Urothelium cell line (cell line): ENCODE data around the gene DNAL1.
A peak's percentile ranks its signal among the peaks of the same experiment; 100 is the strongest.

Experiments used
- DNase-seq: peaks from one replicate; pipeline ENCODE4 v3.0.0; 2011; ENCODE audit warnings: low spot score, mixed read lengths
- FAIRE-seq: peaks from 2 replicates; lab custom pipeline; 2011; peaks lifted over from hg19 to GRCh38; lab: Jason Lieb, UNC

DNAL1 gene

GRCh38 chr14:73741876-73742519 is 97.2 kb downstream of the DNAL1 start:
- DNase-seq, result no peak
- peak; percentile 75 for FAIRE-seq

DNA sequence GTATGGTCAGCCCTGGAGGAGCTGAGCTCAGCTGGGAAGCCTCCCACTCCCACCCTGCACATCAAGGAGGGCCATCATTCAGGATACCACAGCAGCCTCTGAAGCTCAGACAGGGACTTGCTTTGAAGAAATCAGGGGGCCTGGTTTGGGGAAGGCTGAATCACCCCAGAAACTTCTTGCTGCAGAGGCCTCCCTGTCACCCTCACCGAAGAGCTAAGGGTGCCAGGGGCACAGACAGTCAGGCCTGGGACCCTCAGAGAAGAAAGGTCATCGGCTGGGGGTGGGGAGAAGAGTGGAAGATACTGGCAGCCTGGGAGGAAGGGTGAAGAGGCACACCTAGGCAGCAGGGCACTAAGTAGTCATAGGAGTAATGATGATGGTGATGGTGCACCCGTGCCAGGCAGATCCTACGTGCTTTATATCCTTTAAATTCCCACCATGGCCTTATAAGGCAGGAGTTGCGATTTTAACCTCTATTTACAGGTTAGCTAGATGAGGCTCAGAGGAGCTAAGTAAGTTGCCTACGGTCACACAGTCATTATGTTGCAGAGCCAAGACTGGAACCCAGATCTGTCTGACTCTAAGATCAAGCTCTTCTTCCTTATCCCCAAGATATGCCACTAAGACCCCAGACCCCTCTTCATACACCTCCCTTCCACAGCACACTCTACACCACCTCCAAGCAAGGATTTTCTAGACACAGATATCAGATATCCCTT is 97.9 kb downstream of the DNAL1 start:
- DNase-seq, result no peak
- peak; percentile 97 for FAIRE-seq

- FAIRE-seq (peak; percentile 55), DNase-seq (no peak)
Measured at GRCh38 chr14:73743431-73743931, 98.7 kb downstream of the DNAL1 start.

DNA sequence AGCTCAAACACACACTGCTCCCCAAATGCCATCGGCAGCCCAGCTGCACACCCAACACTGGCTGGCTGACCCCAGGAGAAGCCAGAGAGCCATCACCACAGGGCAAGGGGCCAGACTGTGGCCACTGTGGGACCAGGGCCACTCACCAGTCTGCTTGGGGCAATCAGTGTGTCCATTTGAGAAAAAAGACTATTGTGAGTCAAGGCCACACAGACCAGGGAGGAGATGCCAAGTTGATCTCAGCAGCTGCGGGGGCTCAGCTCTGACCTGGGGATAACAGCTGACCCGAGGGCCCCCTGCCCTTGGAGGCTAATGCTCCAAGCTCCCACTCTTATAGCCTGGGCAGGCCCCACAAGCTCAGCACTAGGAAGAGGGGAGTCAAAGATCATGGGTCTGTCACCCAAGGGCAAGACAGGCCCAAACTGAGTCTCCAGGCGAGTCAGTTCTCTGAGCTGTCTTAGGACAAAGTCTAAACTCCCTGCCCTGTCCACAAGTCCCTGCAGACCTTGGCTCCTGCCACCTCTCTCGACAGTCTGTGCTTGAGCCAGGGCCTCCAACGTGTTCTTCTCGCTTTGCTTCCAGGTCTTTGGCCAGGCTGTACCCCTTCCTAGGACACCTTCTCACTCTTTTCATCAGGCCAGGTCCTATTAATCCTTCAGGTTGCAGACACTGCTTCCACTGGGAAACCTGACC is 99.5 kb downstream of the DNAL1 start:
- FAIRE-seq (peak; percentile 89), DNase-seq (no peak)

- peak; percentile 55 for DNase-seq
Measured at GRCh38 chr14:73744874-73745529, 100.2 kb downstream of the DNAL1 start.

GRCh38 chr14:73745571-73746519 is 101.1 kb downstream of the DNAL1 start:
- FAIRE-seq (peak; percentile 13), DNase-seq (no peak)

More at GRCh38 chr14:73744874-73745529, 100.2 kb downstream of the DNAL1 start:
- FAIRE-seq, result peak; percentile 23

DNA sequence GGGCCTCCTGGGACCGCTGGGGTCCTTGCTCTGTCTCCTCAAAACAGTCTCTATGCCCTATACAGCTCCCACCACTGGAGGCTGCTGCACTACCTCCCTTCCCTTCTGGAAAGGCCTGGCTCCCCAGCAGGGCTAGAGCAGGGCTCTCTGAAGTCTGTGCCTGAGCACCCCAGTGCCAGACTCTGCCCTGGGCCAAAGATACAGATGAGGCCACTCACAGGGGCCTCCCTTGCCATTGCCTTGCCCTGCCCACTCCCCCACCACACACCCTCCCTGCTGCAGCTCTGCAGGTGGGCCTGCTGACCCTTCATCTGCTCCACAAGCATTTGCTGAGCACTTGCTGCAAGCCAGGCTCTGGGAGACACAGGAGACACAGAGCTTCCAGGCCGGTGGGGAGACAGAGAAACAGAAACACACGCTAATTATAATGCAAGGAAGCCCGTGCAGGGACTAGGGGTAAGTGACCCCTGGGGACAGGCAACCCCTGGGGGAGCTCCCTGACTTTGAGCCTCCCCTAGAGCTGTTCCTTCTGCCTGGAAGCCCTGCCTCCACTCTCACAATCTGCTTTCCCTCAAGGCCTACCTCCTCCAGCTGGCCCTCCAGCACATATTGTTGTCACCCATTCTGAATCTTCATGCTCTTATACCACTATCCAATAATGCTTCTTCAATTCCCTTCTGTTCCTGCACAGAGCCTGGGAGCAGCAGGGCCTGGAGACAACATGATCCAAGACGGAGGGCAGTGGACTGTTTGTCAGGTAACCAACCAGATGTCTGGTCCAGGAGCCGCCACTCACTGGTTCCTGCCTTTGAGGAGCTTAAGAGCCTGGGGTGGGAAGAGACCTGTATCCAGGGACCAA is 102.0 kb downstream of the DNAL1 start:
- FAIRE-seq (peak; percentile 84), DNase-seq (no peak)

GRCh38 chr14:73747379-73748211 is 102.8 kb downstream of the DNAL1 start:
- peak; percentile 53 for FAIRE-seq

GRCh38 chr14:73748858-73749357 is 104.1 kb downstream of the DNAL1 start:
- DNase-seq (no peak), FAIRE-seq (no peak)

More at GRCh38 chr14:73747379-73748211, 102.8 kb downstream of the DNAL1 start:
- no peak for DNase-seq

DNA sequence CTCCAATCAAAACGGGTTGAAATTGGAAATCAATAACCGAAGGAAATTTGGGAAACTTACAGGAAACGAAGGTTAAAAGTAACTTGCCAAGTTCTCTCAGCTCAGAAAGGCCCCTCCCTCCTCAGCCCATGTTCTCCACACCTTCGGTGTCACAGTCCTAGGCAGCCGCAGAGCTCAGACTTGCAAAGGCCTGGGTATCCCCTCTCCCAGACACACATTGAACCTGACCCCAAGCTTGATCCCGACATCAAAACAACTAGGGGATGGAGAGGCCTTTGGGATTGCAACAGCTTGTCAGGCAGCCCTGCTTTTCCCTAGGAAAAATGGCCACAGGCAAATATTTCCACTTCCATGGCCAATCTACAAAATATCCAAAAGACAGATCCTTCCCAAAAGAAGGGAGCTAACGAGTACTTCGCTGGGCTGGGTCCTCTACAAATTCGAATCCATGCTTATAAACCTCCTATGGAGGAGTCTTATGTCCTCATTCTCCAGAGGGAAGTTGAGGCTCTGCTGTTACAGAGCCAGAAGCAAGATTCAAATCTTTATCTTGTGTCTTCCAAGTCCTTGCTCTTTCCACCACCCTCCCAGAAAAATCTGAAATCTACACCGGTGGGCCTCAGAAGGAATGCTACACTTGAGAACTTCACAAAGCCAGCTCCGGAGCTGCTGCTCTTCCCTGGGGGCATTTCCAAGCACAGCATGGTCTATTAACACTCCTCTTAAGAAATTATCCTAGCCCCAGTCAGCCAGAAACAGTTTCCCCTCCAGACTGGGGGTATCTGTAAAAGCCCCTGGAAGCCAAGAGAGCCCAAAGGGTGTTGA is 105.1 kb downstream of the DNAL1 start:
- DNase-seq (no peak), FAIRE-seq (no peak)

DNA sequence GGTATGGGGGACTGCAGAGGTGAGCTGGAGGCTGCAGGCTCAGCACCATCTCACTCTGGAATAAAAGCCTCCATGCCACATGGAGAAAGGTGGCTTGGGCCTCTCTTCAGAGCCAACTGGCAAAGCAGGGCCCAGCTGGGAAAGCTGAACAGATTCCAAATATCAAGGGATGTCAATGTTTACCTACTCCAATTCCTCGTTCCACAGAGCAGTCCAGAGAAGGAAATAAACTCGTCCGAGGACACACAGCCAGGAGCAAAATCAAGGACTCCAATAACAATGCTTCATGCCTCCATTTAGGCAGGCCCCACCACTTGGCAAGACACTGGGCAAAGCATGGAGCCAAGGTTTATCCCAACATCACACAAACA is 105.7 kb downstream of the DNAL1 start:
- DNase-seq, result no peak
- FAIRE-seq, result peak; percentile 44

DNA sequence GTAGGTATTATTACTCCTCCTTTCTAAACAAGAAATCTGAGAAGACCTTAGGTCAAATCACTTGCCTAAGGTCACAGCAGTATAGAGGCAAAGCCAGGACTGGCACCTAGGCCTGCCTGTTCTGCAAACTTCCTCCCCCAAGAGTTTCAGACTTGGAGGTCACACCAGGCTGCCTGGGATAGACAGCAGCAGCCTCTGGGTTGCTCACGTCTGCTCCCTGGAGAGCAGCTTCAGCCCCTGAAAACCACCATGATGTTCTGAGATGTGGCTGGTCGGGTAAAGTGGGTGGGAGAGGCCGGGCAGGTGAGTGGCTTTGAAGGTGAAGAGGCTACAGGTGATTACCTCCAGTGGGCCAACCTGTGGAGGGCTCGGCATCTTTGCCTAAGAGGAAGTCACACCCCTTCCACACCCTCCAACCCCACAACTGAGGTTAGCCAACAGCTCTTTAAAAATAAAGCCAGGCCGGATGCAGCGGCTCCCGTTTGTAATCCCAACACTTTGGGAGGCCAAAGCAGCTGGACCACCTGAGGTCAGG is 106.4 kb downstream of the DNAL1 start:
- FAIRE-seq (peak; percentile 44), DNase-seq (no peak)

GRCh38 chr14:73752297-73752992 is 107.7 kb downstream of the DNAL1 start:
- DNase-seq (no peak), FAIRE-seq (peak; percentile 66)
